Measurements from ENCODE around the gene CRNKL1.

CRNKL1 gene

DNA sequence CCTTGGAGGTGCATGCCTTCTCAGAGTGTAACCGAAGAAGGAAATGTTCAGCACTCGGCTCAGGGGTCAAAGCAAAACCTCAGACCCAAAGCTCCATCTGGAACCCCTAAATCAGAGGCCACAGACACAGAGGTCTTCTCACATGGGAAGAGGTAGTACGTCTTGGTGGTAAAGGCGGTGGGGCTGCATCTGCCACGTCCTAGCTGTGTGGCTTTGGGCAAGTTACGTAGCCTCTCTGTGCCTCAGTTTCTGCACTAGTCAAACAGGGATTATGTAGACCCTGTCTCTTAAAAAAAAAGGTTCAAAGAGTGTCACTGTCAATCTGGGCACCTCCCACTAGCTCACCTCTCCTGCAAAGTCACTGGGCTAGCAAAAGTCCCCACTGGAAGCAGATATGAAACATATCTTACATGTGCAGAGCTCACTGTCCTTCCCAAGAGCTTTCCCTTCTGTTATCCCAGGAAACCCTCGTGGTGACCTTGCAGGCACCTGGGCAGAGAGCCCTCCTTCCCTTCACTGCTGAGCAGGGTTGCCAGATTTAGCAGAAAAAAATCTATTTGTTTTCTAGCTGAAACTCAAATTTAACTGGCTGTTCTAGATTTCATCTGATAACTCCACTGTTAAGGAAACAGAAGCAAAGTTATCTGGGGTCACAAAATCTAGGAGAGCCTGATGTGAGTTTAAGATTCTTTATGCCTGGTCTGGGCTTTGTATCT lies 53.1 kb downstream of the CRNKL1 start:
- Histone ChIP-seq H4K20me1 (ENCODE audit: low read depth, low read length) (no peaks in the 10 kb centered on the region), H3K9me2 (replicated peaks; ENCODE audit: insufficient read depth, low read length) (no peaks in the 10 kb centered on the region), H2AFZ (ENCODE audit: low read depth, low read length, severe bottlenecking) (no peak overlapping the region), H3K4me2 (ENCODE audit: low read depth, low read length, poor library complexity, severe bottlenecking) (no peak overlapping the region), H3K27me3 (ENCODE audit: low read length) (no peaks in the 10 kb centered on the region), H3K4me3 (ENCODE audit: insufficient read depth, low read length, poor library complexity, severe bottlenecking) (no peak overlapping the region), H3K27ac (ENCODE audit: low read depth, low read length) (no peak overlapping the region), H3F3A (ENCODE audit: insufficient read depth) (no peaks in the 10 kb centered on the region), H3K79me2 (ENCODE audit: insufficient read depth, low read length) (no peaks in the 10 kb centered on the region), H3K9ac (ENCODE audit: low read length) (no peak overlapping the region), H3K9me3 (ENCODE audit: insufficient read depth, low read length) (no peaks in the 10 kb centered on the region), H3K36me3 (ENCODE audit: low read length) (no peaks in the 10 kb centered on the region)
- TF ChIP-seq, protein P1, sequence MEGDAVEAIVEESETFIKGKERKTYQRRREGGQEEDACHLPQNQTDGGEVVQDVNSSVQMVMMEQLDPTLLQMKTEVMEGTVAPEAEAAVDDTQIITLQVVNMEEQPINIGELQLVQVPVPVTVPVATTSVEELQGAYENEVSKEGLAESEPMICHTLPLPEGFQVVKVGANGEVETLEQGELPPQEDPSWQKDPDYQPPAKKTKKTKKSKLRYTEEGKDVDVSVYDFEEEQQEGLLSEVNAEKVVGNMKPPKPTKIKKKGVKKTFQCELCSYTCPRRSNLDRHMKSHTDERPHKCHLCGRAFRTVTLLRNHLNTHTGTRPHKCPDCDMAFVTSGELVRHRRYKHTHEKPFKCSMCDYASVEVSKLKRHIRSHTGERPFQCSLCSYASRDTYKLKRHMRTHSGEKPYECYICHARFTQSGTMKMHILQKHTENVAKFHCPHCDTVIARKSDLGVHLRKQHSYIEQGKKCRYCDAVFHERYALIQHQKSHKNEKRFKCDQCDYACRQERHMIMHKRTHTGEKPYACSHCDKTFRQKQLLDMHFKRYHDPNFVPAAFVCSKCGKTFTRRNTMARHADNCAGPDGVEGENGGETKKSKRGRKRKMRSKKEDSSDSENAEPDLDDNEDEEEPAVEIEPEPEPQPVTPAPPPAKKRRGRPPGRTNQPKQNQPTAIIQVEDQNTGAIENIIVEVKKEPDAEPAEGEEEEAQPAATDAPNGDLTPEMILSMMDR (IDR thresholded peaks at IDR 0.05; ENCODE audit: insufficient read depth, low read length, poor library complexity, severe bottlenecking) = no peak
- TF ChIP-seq EZH2phosphoT487 (conservative IDR thresholded peaks at IDR 0.05; ENCODE audit: low read length) = no peak

DNA sequence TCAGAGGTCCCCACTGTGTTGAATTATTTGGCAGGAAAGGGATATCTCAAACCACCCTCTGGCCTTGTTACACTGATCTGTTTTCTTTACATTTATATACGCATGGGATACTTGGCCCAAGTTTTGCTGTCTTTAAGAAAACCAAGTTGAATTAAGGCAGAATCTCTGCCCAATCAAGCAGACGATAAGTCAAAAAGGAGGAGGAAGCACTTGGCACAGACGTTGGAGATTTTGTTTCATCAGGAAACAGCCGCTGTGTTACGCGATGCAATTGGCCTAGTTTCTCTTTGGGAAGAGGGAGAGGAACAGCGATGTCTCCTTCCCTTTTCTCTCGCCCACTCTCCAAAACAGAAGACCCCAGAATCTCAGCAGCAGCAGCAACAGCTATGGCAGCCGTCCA lies 55.3 kb downstream of the CRNKL1 start:
- Histone ChIP-seq H3K27me3 (ENCODE audit: low read length) (no peaks in the 10 kb centered on the region), H3F3A (ENCODE audit: insufficient read depth) (no peaks in the 10 kb centered on the region), H3K9me3 (ENCODE audit: insufficient read depth, low read length) (no peaks in the 10 kb centered on the region), H3K27ac (ENCODE audit: low read depth, low read length) (no peak overlapping the region), H3K79me2 (ENCODE audit: insufficient read depth, low read length) (no peaks in the 10 kb centered on the region), H2AFZ (ENCODE audit: low read depth, low read length, severe bottlenecking) (no peak overlapping the region), H3K9me2 (replicated peaks; ENCODE audit: insufficient read depth, low read length) (no peaks in the 10 kb centered on the region), H3K36me3 (ENCODE audit: low read length) (no peaks in the 10 kb centered on the region), H3K9ac (ENCODE audit: low read length) (no peak overlapping the region), H4K20me1 (ENCODE audit: low read depth, low read length) (no peaks in the 10 kb centered on the region), H3K4me3 (ENCODE audit: insufficient read depth, low read length, poor library complexity, severe bottlenecking) (no peak overlapping the region), H3K4me2 (ENCODE audit: low read depth, low read length, poor library complexity, severe bottlenecking) (no peak overlapping the region)
- no peak for TF ChIP-seq EZH2phosphoT487 (conservative IDR thresholded peaks at IDR 0.05; ENCODE audit: low read length)
- TF ChIP-seq, protein P1 (IDR thresholded peaks at IDR 0.05; ENCODE audit: insufficient read depth, low read length, poor library complexity, severe bottlenecking) = no peak

DNA sequence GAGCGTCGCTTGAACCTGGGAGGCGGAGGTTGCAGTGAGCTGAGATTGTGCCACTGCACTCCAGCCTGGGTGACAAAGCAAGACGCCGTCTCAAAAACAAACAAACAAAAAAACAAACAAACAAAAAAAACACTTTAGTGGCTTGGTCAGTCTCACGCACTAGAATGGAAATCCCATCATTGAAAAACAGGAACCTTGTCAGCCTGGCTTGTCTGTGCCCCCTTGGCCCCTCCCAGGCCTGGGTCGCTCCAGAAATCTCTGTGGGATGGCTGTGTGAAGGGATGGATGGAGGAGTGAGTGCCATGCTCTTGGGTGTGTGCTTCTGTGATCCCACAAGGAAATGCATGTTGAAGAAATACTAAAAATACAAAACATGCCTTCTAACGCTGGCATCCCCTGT lies 56.0 kb downstream of the CRNKL1 start:
- Histone ChIP-seq H3K4me3 (ENCODE audit: insufficient read depth, low read length, poor library complexity, severe bottlenecking) (no peak overlapping the region), H3K4me2 (ENCODE audit: low read depth, low read length, poor library complexity, severe bottlenecking) (no peak overlapping the region), H3K36me3 (ENCODE audit: low read length) (no peaks in the 10 kb centered on the region), H3K27me3 (ENCODE audit: low read length) (no peaks in the 10 kb centered on the region), H3K9ac (ENCODE audit: low read length) (no peak overlapping the region), H3F3A (ENCODE audit: insufficient read depth) (no peaks in the 10 kb centered on the region), H3K9me2 (replicated peaks; ENCODE audit: insufficient read depth, low read length) (no peaks in the 10 kb centered on the region), H4K20me1 (ENCODE audit: low read depth, low read length) (no peaks in the 10 kb centered on the region), H3K27ac (ENCODE audit: low read depth, low read length) (no peak overlapping the region), H3K79me2 (ENCODE audit: insufficient read depth, low read length) (no peaks in the 10 kb centered on the region), H3K9me3 (ENCODE audit: insufficient read depth, low read length) (no peaks in the 10 kb centered on the region), H2AFZ (ENCODE audit: low read depth, low read length, severe bottlenecking) (no peak overlapping the region)
- TF ChIP-seq, protein P1 (IDR thresholded peaks at IDR 0.05; ENCODE audit: insufficient read depth, low read length, poor library complexity, severe bottlenecking) = no peak
- TF ChIP-seq EZH2phosphoT487 (conservative IDR thresholded peaks at IDR 0.05; ENCODE audit: low read length) = no peak
